H9 (cell line): ENCODE data around the gene PPIP5K1. TPM values are rescaled to one million over a fixed set of nuclear protein-coding genes. Genes with fewer than 3 reads are reported as not detected.

Experiments
- DNase-seq: peaks from one replicate; pipeline ENCODE4 v3.0.0-alpha.2; 2017
- H2AFZ ChIP-seq: one replicate; pipeline ENCODE4 v1.6.1; 2013; ENCODE audit warnings: mild to moderate bottlenecking, low read length, control low read depth, moderate library complexity
- H2AK5ac ChIP-seq: 2 replicates; pipeline ENCODE4 v1.6.1; 2013; ENCODE audit warnings: low read length, control low read depth, mixed read lengths; ENCODE audit not compliant: insufficient read length
- H2BK120ac ChIP-seq: one replicate; pipeline ENCODE4 v1.6.1; 2013; ENCODE audit warnings: low read depth, mild to moderate bottlenecking, low read length, control low read depth, inconsistent platforms; ENCODE audit not compliant: poor library complexity, severe bottlenecking
- H2BK12ac ChIP-seq: 2 replicates; pipeline ENCODE4 v1.6.1; 2013; ENCODE audit warnings: low read length, control low read depth, mixed read lengths, low read depth; ENCODE audit not compliant: insufficient read length
- H2BK15ac ChIP-seq: 2 replicates; pipeline ENCODE4 v1.6.1; 2013; ENCODE audit warnings: low read depth, low read length, control low read depth
- H2BK20ac ChIP-seq: one replicate; pipeline ENCODE4 v1.6.1; 2013; ENCODE audit warnings: low read depth, mild to moderate bottlenecking, low read length, control low read depth, inconsistent platforms; ENCODE audit not compliant: poor library complexity, severe bottlenecking
- H2BK5ac ChIP-seq: 2 replicates; pipeline ENCODE4 v1.6.1; 2013; ENCODE audit warnings: low read length, control low read depth, mixed read lengths; ENCODE audit not compliant: insufficient read length
- H3K14ac ChIP-seq: 2 replicates; pipeline ENCODE4 v1.6.1; 2013; ENCODE audit warnings: low read length, control low read depth; ENCODE audit not compliant: insufficient read depth
- H3K18ac ChIP-seq: 2 replicates; pipeline ENCODE4 v1.6.1; 2013; ENCODE audit warnings: low read depth, mild to moderate bottlenecking, mixed read lengths, low read length, control low read depth; ENCODE audit not compliant: insufficient read length
- H3K23ac ChIP-seq: 2 replicates; pipeline ENCODE4 v1.6.1; 2013; ENCODE audit warnings: low read length, control low read depth, mixed read lengths, low read depth; ENCODE audit not compliant: insufficient read length
- H3K23me2 ChIP-seq: 2 replicates; pipeline ENCODE4 v1.6.1; 2013; ENCODE audit warnings: low read depth, mild to moderate bottlenecking, mixed read lengths, low read length, control low read depth; ENCODE audit not compliant: insufficient read length, poor library complexity, severe bottlenecking
- H3K27ac ChIP-seq: 2 replicates; pipeline ENCODE4 v1.5.1; 2013; ENCODE audit warnings: low read length, control low read depth, mixed read lengths, low read depth; ENCODE audit not compliant: insufficient read length
- H3K27me3 ChIP-seq: 2 replicates; pipeline ENCODE4 v1.6.1; 2013; ENCODE audit warnings: low read length, control low read depth, inconsistent platforms; ENCODE audit not compliant: insufficient read depth
- H3K4ac ChIP-seq: 2 replicates; pipeline ENCODE4 v1.6.1; 2013; ENCODE audit warnings: low read depth, mild to moderate bottlenecking, control low read depth, inconsistent platforms, low read length, moderate library complexity
- H3K4me1 ChIP-seq: 2 replicates; pipeline ENCODE4 v1.6.1; 2013; ENCODE audit warnings: low read length, control low read depth, inconsistent platforms; ENCODE audit not compliant: insufficient read depth
- H3K4me2 ChIP-seq: 2 replicates; pipeline ENCODE4 v1.6.1; 2013; ENCODE audit warnings: low read length, control low read depth, mixed read lengths; ENCODE audit not compliant: insufficient read length, insufficient read depth
- H3K56ac ChIP-seq: 2 replicates; pipeline ENCODE4 v1.6.1; 2013; ENCODE audit warnings: low read depth, mild to moderate bottlenecking, mixed read lengths, low read length, control low read depth; ENCODE audit not compliant: insufficient read length
- H3K79me1 ChIP-seq: 2 replicates; pipeline ENCODE4 v1.6.1; 2013; ENCODE audit warnings: low read depth, mild to moderate bottlenecking, moderate library complexity, low read length, control low read depth, inconsistent platforms; ENCODE audit not compliant: insufficient read depth, poor library complexity, severe bottlenecking
- H3K79me2 ChIP-seq: 2 replicates; pipeline ENCODE4 v1.6.1; 2013; ENCODE audit warnings: low read length, control low read depth, inconsistent platforms; ENCODE audit not compliant: insufficient read depth
- H3K9ac ChIP-seq: 2 replicates; pipeline ENCODE4 v1.6.1; 2013; ENCODE audit warnings: low read length, control low read depth, mixed read lengths; ENCODE audit not compliant: insufficient read length; ENCODE audit errors: extremely low read depth
- H3K9me3 ChIP-seq: one replicate; pipeline ENCODE4 v1.6.1; 2013; ENCODE audit warnings: low read depth, low read length, inconsistent platforms; ENCODE audit not compliant: control insufficient read depth
- H3T11ph ChIP-seq: one replicate; pipeline ENCODE4 v1.6.1; 2013; ENCODE audit warnings: mild to moderate bottlenecking, low read length, control low read depth, inconsistent platforms
- H4K20me1 ChIP-seq: one replicate; pipeline ENCODE4 v1.6.1; 2013; ENCODE audit not compliant: control insufficient read depth, insufficient read length, insufficient read depth
- H4K5ac ChIP-seq: 2 replicates; pipeline ENCODE4 v1.6.1; 2013; ENCODE audit warnings: low read depth, mild to moderate bottlenecking, mixed read lengths, low read length, control low read depth; ENCODE audit not compliant: insufficient read length
- H4K8ac ChIP-seq: replicated peaks from 2 replicates; pipeline ENCODE4 v1.6.1; 2013; ENCODE audit warnings: low read length, control low read depth, mixed read lengths, low read depth; ENCODE audit not compliant: insufficient read length
- H4K91ac ChIP-seq: 2 replicates; pipeline ENCODE4 v1.6.1; 2013; ENCODE audit warnings: low read depth, mild to moderate bottlenecking, moderate library complexity, mixed read lengths, low read length, control low read depth; ENCODE audit not compliant: insufficient read length
- H3K27ac Mint-ChIP-seq, 3 experiments: 2 replicates in 2 of 3; 3 replicates in 1 of 3; pipeline ENCODE4 v1.8.0; 2020 to 2021; ENCODE audit warnings: mixed read lengths in 3 of 3, mild to moderate bottlenecking in 1 of 3, moderate library complexity in 1 of 3
- H3K27me3 Mint-ChIP-seq: 2 replicates; pipeline ENCODE4 v1.8.0; 2021; ENCODE audit warnings: low read depth, mild to moderate bottlenecking, moderate library complexity, mixed read lengths
- H3K36me3 Mint-ChIP-seq, 3 experiments: 2 replicates in 2 of 3; 3 replicates in 1 of 3; pipeline ENCODE4 v1.8.0; 2020 to 2021; ENCODE audit warnings: low read depth in 3 of 3, mixed read lengths in 3 of 3; ENCODE audit not compliant: insufficient read depth in 1 of 3
- H3K4me1 Mint-ChIP-seq, 2 experiments: 2 replicates each; pipeline ENCODE4 v1.8.0; 2020; ENCODE audit warnings: mixed read lengths in 2 of 2
- H3K4me3 Mint-ChIP-seq, 2 experiments: 2 replicates in 1 of 2; 3 replicates in 1 of 2; pipeline ENCODE4 v1.8.0; 2020 to 2021; ENCODE audit warnings: mild to moderate bottlenecking in 2 of 2, mixed read lengths in 2 of 2, moderate library complexity in 1 of 2
- H3K9me3 Mint-ChIP-seq, 2 experiments: 2 replicates in 1 of 2; 3 replicates in 1 of 2; pipeline ENCODE4 v1.8.0; 2020; ENCODE audit warnings: mild to moderate bottlenecking in 2 of 2, mixed read lengths in 2 of 2, moderate library complexity in 1 of 2
- CTCF ChIP-seq: fragments of 200-600 bp; sonication (generic); conservative IDR thresholded peaks from 3 replicates; pipeline ENCODE4 v1.8.0; 2021; ENCODE audit warnings: antibody characterized with exemption, mild to moderate bottlenecking
- WGBS: extraction: QIAGEN DNeasy Blood & Tissue Kit; methylation state at CpG from one replicate; pipeline ENCODE4 v1.1.7; 2013; ENCODE audit warnings: missing lambda C conversion rate, low lambda C conversion rate, mixed read lengths; ENCODE audit not compliant: insufficient read length; ENCODE audit errors: extremely low coverage; 5-methylcytosine and 5-hydroxymethylcytosine counted together
- total RNA-seq: library from RNA; stranded (reverse); gene quantifications from 2 replicates; pipeline ENCODE4 v1.2.1, GENCODE V29; 2021

The PPIP5K1 gene
- total RNA-seq, 1 experiment from 2014 or later: 28.5 TPM

GRCh38 chr15:43552986-43553385, 37.0 kb downstream of the PPIP5K1 start:
- H3K27ac ChIP-seq: no peak overlapping the region
- no peak overlapping the region for H4K5ac ChIP-seq
- H3K4me1 ChIP-seq: no peaks in the 10 kb centered on the region
- no peaks in the 10 kb centered on the region for H3K27me3 Mint-ChIP-seq
- no peak overlapping the region for H3K27ac Mint-ChIP-seq
- no peak overlapping the region for H2AFZ ChIP-seq
- H3K9me3 ChIP-seq: no peaks in the 10 kb centered on the region
- no peaks in the 10 kb centered on the region for H3K79me1 ChIP-seq
- no peaks in the 10 kb centered on the region for H3K9me3 Mint-ChIP-seq
- H4K91ac ChIP-seq: no peak overlapping the region
- no peaks in the 10 kb centered on the region for H3K27me3 ChIP-seq
- no peak overlapping the region for H3K56ac ChIP-seq
- H3K14ac ChIP-seq: no peak overlapping the region
- H3K4me1 Mint-ChIP-seq: no peaks in the 10 kb centered on the region
- H3K4ac ChIP-seq: no peak overlapping the region
- no peaks in the 10 kb centered on the region for H3K23me2 ChIP-seq
- peaks cover 2 to 9% (median 6%) of the 10 kb centered on the region in 3 experiments; a peak in 5 of 7 replicates for H3K36me3 Mint-ChIP-seq
- no peak overlapping the region for H2BK20ac ChIP-seq
- no peak overlapping the region for H4K8ac ChIP-seq
- no peak overlapping the region for H3T11ph ChIP-seq
- TF ChIP-seq CTCF: no peak
- H4K20me1 ChIP-seq: no peaks in the 10 kb centered on the region
- no peak overlapping the region for H3K18ac ChIP-seq
- H3K9ac ChIP-seq: no peak overlapping the region
- H3K79me2 ChIP-seq: no peaks in the 10 kb centered on the region
- no peak for DNase-seq
- no peak overlapping the region; a peak in 1 of 5 replicates for H3K4me3 Mint-ChIP-seq
- H2AK5ac ChIP-seq: no peak overlapping the region
- no peak overlapping the region for H2BK120ac ChIP-seq
- no CpG with 5 or more reads among the region's 2 CpGs for WGBS
- no peak overlapping the region for H3K23ac ChIP-seq
- no peak overlapping the region for H2BK12ac ChIP-seq
- no peak overlapping the region for H2BK15ac ChIP-seq
- H3K4me2 ChIP-seq: no peak overlapping the region
- no peak overlapping the region for H2BK5ac ChIP-seq
